ENCODE measurements around the gene RAD51AP2. TPM values are rescaled to one million over a fixed set of nuclear protein-coding genes. Genes with fewer than 3 reads are reported as not detected.

RAD51AP2 gene
- total and polyA plus RNA-seq, 2 of the 13 experiments (the other 11 are each of a cell fraction or from before 2014, with no cell fraction given) = 0.11 to 0.12 TPM

GRCh38 chr2:17540093-17540812, 22.0 kb upstream of the RAD51AP2 start, which contains the start of gene VSNL1 (continued):
- TF ChIP-seq BCL3 (CRISPR knock-in tag; IDR thresholded peaks at IDR 0.05) (peak; percentile 93), ZNF326 (CRISPR knock-in tag; IDR thresholded peaks at IDR 0.05; ENCODE audit: borderline replicate concordance) (no peak), ZNF30 (CRISPR knock-in tag; IDR thresholded peaks at IDR 0.05) (no peak), TOPORS (CRISPR knock-in tag; IDR thresholded peaks at IDR 0.05) (peak; percentile 90; the same call in 1 of the 2 replicates), FIP1L1 (IDR thresholded peaks at IDR 0.05; ENCODE audit: borderline replicate concordance, insufficient read depth, low read depth, low read length) (peak; percentile 63; the same call in 1 of the 2 replicates), ZBTB1 (CRISPR knock-in tag; IDR thresholded peaks at IDR 0.05; ENCODE audit: borderline replicate concordance) (0 out of 2 replicates have a peak, but pooled peaks have one; percentile 38), ZNF598 (CRISPR knock-in tag; IDR thresholded peaks at IDR 0.05; ENCODE audit: borderline replicate concordance) (peak; percentile 51; the same call in 1 of the 2 replicates), MYNN (CRISPR knock-in tag; IDR thresholded peaks at IDR 0.05; ENCODE audit: low read depth) (peak; percentile 89), KMT2A (CRISPR knock-in tag; IDR thresholded peaks at IDR 0.05) (peak; percentile 89), ARID4A (CRISPR knock-in tag; IDR thresholded peaks at IDR 0.05; ENCODE audit: borderline replicate concordance) (peak; percentile 78), KLF15 (CRISPR knock-in tag; IDR thresholded peaks at IDR 0.05; ENCODE audit: borderline replicate concordance) (no peak), PLRG1 (conservative IDR thresholded peaks at IDR 0.05) (no peak), AHDC1 (CRISPR knock-in tag; IDR thresholded peaks at IDR 0.05; ENCODE audit: borderline replicate concordance) (peak; percentile 69; the same call in 1 of the 2 replicates), ATAD3A (CRISPR knock-in tag; IDR thresholded peaks at IDR 0.05) (no peak; the same call in 1 of the 2 replicates), HOXD1 (CRISPR knock-in tag; IDR thresholded peaks at IDR 0.05) (no peak)

All from HepG2 (cell line).